Epithelial cell of esophagus (primary cell): ENCODE data around the gene GLMP.

Experiments used
- DNase-seq: peaks from one replicate; pipeline ENCODE4 v3.0.0; 2010; ENCODE audit warnings: low read depth
- H3K4me3 ChIP-seq: 2 replicates; pipeline ENCODE4 v1.5.1; 2011; ENCODE audit warnings: mild to moderate bottlenecking, low read length, control low read depth
- CTCF ChIP-seq: IDR thresholded peaks from 2 replicates; pipeline ENCODE4 v1.5.1; 2011; ENCODE audit warnings: low read depth, mild to moderate bottlenecking, low read length, control low read depth, inconsistent platforms; ENCODE audit not compliant: insufficient read depth; ENCODE audit errors: missing control alignments

GLMP gene

GRCh38 chr1:156283521-156283920 lies 12.0 kb downstream of the GLMP start:
- TF ChIP-seq CTCF = no peak
- DNase-seq = no peak
- peak overlapping the region; percentile 85 for H3K4me3 ChIP-seq

- H3K4me3 ChIP-seq = peak within 1 kb of the TSS; percentile 85
- peak; percentile 99 for DNase-seq
- no peak for TF ChIP-seq CTCF
These were observed 12.8 kb downstream of the GLMP start, which contains the start of gene SMG5 for GRCh38 chr1:156282479-156283222. TSS of gene SMG5 (minus strand) at chr1:156282825. CDS start at chr1:156282680, 145 bp downstream.

GRCh38 chr1:156281693-156282478 lies 13.6 kb downstream of the GLMP start:
- peak; percentile 56 for DNase-seq
- H3K4me3 ChIP-seq = peak overlapping the region; percentile 85
- no peak for TF ChIP-seq CTCF

- TF ChIP-seq CTCF = no peak
- DNase-seq = peak; percentile 38
- peak overlapping the region; percentile 85 for H3K4me3 ChIP-seq
These were observed 14.2 kb downstream of the GLMP start for GRCh38 chr1:156281281-156281680.

GRCh38 chr1:156279837-156280236 lies 15.6 kb downstream of the GLMP start:
- no peak for TF ChIP-seq CTCF
- no peak overlapping the region for H3K4me3 ChIP-seq
- DNase-seq = no peak

GRCh38 chr1:156276966-156277381 lies 18.5 kb downstream of the GLMP start:
- no peak overlapping the region for H3K4me3 ChIP-seq
- TF ChIP-seq CTCF = no peak
- DNase-seq = peak; percentile 83
